B cell (primary cell): ENCODE measurements around the gene ZC3H18. TPM values are rescaled to one million over a fixed set of nuclear protein-coding genes. Genes with fewer than 3 reads are reported as not detected.

Experiments
- ATAC-seq: fragments of 200-7000 bp; cut with Tn5 transposase; one replicate; pipeline ENCODE4 v1.10.0; 2021; ENCODE audit warnings: low read depth, mild to moderate bottlenecking, moderate number of reproducible peaks, moderate library complexity
- CTCF ChIA-PET: fragments of 350-600 bp; sonication (Branson Sonifier 250); formaldehyde crosslinking; loops from one replicate; lab custom pipeline; 2021; ENCODE audit warnings: antibody characterized with exemption, inconsistent platforms; lab: Charles Lee
- POLR2A ChIA-PET: fragments of 350-600 bp; sonication (Branson Sonifier 250); formaldehyde crosslinking; loops from one replicate; lab custom pipeline; 2021; ENCODE audit warnings: antibody characterized with exemption; lab: Charles Lee
- DNase-seq: peaks from one replicate; pipeline ENCODE4 v3.0.0; 2013
- H2AFZ ChIP-seq: 2 replicates; pipeline ENCODE4 v1.6.1; 2012; ENCODE audit warnings: mild to moderate bottlenecking, low read depth, low read length; ENCODE audit not compliant: insufficient read depth, poor library complexity, severe bottlenecking
- H3K27ac ChIP-seq, 2 donors: 1 replicate in 1 of 2; 2 replicates in 1 of 2; pipeline ENCODE4 v1.5.1; 2012 to 2013; ENCODE audit warnings: low read length in 2 of 2, mild to moderate bottlenecking in 2 of 2, moderate library complexity in 1 of 2
- H3K27me3 ChIP-seq, 4 experiments: fragments of 200-600 bp in 1 of 4; sonication (generic) in 1 of 4; replicated peaks in 1 of 4; 1 replicate in 2 of 4; 2 replicates in 2 of 4; pipeline versions ENCODE4 v1.6.1 to v1.7.0; 2013 to 2016; ENCODE audit warnings: low read length in 3 of 4, mild to moderate bottlenecking in 2 of 4, mixed read lengths in 1 of 4, moderate library complexity in 1 of 4; ENCODE audit not compliant: insufficient read depth in 4 of 4, control insufficient read depth in 3 of 4; ENCODE audit errors: control extremely low read depth in 1 of 4
- H3K36me3 ChIP-seq, 2 experiments: replicated peaks in 1 of 2; 1 replicate in 1 of 2; 2 replicates in 1 of 2; pipeline versions ENCODE4 v1.6.1 to v1.7.1; 2013; ENCODE audit warnings: low read length in 1 of 2; ENCODE audit not compliant: insufficient read depth in 2 of 2, control insufficient read depth in 1 of 2; ENCODE audit errors: control extremely low read depth in 1 of 2, extremely low read depth in 1 of 2
- H3K4me1 ChIP-seq, 2 donors: fragments of 200-600 bp in 1 of 2; sonication (generic) in 1 of 2; 1 replicate in 1 of 2; 2 replicates in 1 of 2; pipeline versions ENCODE4 v1.5.1 to v1.6.1; 2013 to 2017; ENCODE audit warnings: low read length in 2 of 2; ENCODE audit not compliant: control insufficient read depth in 2 of 2, insufficient read depth in 2 of 2
- H3K4me2 ChIP-seq: replicated peaks from 2 replicates; pipeline ENCODE3; 2012; ENCODE audit warnings: mild to moderate bottlenecking, low read depth, low read length; ENCODE audit not compliant: poor library complexity, severe bottlenecking
- H3K4me3 ChIP-seq, 5 experiments: fragments of 200-600 bp in 1 of 5; sonication (generic) in 1 of 5; 1 replicate in 3 of 5; 2 replicates in 2 of 5; pipeline versions ENCODE4 v1.5.1 to v1.7.0; 2011 to 2016; ENCODE audit warnings: low read length in 4 of 5, mild to moderate bottlenecking in 4 of 5, low read depth in 2 of 5, control low read depth in 1 of 5, moderate library complexity in 1 of 5; ENCODE audit not compliant: insufficient read depth in 1 of 5; ENCODE audit errors: control extremely low read depth in 1 of 5, extremely low read depth in 1 of 5
- H3K79me2 ChIP-seq: fragments of 200-600 bp; sonication (generic); one replicate; pipeline ENCODE4 v1.6.0; 2016; ENCODE audit warnings: low read length; ENCODE audit not compliant: control insufficient read depth, insufficient read depth
- H3K9ac ChIP-seq: fragments of 200-600 bp; sonication (generic); 2 replicates; pipeline ENCODE4 v1.6.1; 2017; ENCODE audit warnings: mild to moderate bottlenecking, low read length, moderate library complexity
- H3K9me3 ChIP-seq, 3 donors: one replicate each; pipeline versions ENCODE4 v1.6.1 to v1.7.1; 2013; ENCODE audit warnings: low read length in 2 of 3; ENCODE audit not compliant: control insufficient read depth in 2 of 3, insufficient read depth in 1 of 3; ENCODE audit errors: control extremely low read depth in 1 of 3
- H4K20me1 ChIP-seq: 2 replicates; pipeline ENCODE4 v1.6.0; 2012; ENCODE audit warnings: mild to moderate bottlenecking, low read length; ENCODE audit not compliant: insufficient read depth, control insufficient read depth, poor library complexity, severe bottlenecking
- H3K27ac Mint-ChIP-seq: one replicate; pipeline ENCODE4 v1.8.0; 2021; ENCODE audit warnings: mixed read lengths
- H3K27me3 Mint-ChIP-seq: one replicate; pipeline ENCODE4 v1.8.0; 2021; ENCODE audit warnings: mixed read lengths
- H3K4me1 Mint-ChIP-seq: one replicate; pipeline ENCODE4 v1.8.0; 2021; ENCODE audit warnings: mixed read lengths
- H3K4me3 Mint-ChIP-seq: one replicate; pipeline ENCODE4 v1.8.0; 2021; ENCODE audit warnings: mixed read lengths
- H3K9me3 Mint-ChIP-seq: one replicate; pipeline ENCODE4 v1.8.0; 2022; ENCODE audit warnings: mixed read lengths; ENCODE audit not compliant: insufficient read depth
- EZH2 ChIP-seq: IDR thresholded peaks from 2 replicates; pipeline ENCODE4 v1.6.1; 2012; ENCODE audit warnings: borderline replicate concordance, low read depth, mild to moderate bottlenecking, moderate library complexity, low read length; ENCODE audit not compliant: insufficient read depth, poor library complexity, severe bottlenecking
- WGBS: methylation state at CpG from one replicate; pipeline ENCODE4 v1.1.5; 2013; ENCODE audit warnings: missing lambda C conversion rate; ENCODE audit not compliant: insufficient coverage; 5-methylcytosine and 5-hydroxymethylcytosine counted together
- intact Hi-C: fragments of 100-400 bp; cut with micrococcal nuclease; formaldehyde crosslinking; loops from one replicate; pipeline ENCODE4 v1.10.0; 2022
- polyA plus RNA-seq: library from polyadenylated mRNA; depleted of rRNA; stranded (reverse); fragments of >200 nt; gene quantifications from 2 replicates; pipeline ENCODE4 v1.2.3, GENCODE V29; 2012
- total RNA-seq, 2 donors: library from RNA; stranded (reverse); fragments of 120-200 nt in 1 of 2; gene quantifications; 1 replicate in 1 of 2; 2 replicates in 1 of 2; pipeline versions ENCODE4 v1.2.3 to v1.2.4, GENCODE V29; 2013 to 2022
- TF ChIP-seq, protein P1 (sequence below): fragments of 200-600 bp; IDR thresholded peaks from one replicate; pipeline ENCODE4 v1.8.0; 2022; ENCODE audit warnings: antibody characterized with exemption, mild to moderate bottlenecking

The ZC3H18 gene
- total and polyA plus RNA-seq, 2 donors (not counting 1 experiment from before 2014, with no cell fraction given) = 40.4 to 74.2 TPM

- intact Hi-C loops = no loop called here
- Histone ChIP-seq H3K9ac (no peak overlapping the region), H3K4me1 (no peaks in the 10 kb centered on the region), H3K4me2 (no peak overlapping the region), H3K36me3 (peaks cover 0 to 62% of the 10 kb centered on the region in 2 experiments), H3K4me3 (no peak overlapping the region), H3K9me3 (no peaks in the 10 kb centered on the region), H2AFZ (no peak overlapping the region), H3K79me2 (peaks cover 26% of the 10 kb centered on the region), H3K27me3 (no peaks in the 10 kb centered on the region), H3K27ac (no peak overlapping the region), H4K20me1 (peaks cover 54% of the 10 kb centered on the region)
- 96% methylated on average over 17 of the region's 29 CpGs for WGBS
- Mint-ChIP-seq H3K9me3 (no peaks in the 10 kb centered on the region), H3K27ac (no peak overlapping the region), H3K27me3 (no peaks in the 10 kb centered on the region), H3K4me3 (no peak overlapping the region), H3K4me1 (no peaks in the 10 kb centered on the region)
- DNase-seq (no peak), ATAC-seq (no peak)
- ChIA-PET CTCF (no interaction called here), POLR2A (no interaction called here)
- TF ChIP-seq, protein P1, sequence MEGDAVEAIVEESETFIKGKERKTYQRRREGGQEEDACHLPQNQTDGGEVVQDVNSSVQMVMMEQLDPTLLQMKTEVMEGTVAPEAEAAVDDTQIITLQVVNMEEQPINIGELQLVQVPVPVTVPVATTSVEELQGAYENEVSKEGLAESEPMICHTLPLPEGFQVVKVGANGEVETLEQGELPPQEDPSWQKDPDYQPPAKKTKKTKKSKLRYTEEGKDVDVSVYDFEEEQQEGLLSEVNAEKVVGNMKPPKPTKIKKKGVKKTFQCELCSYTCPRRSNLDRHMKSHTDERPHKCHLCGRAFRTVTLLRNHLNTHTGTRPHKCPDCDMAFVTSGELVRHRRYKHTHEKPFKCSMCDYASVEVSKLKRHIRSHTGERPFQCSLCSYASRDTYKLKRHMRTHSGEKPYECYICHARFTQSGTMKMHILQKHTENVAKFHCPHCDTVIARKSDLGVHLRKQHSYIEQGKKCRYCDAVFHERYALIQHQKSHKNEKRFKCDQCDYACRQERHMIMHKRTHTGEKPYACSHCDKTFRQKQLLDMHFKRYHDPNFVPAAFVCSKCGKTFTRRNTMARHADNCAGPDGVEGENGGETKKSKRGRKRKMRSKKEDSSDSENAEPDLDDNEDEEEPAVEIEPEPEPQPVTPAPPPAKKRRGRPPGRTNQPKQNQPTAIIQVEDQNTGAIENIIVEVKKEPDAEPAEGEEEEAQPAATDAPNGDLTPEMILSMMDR = no peak
- no peak for TF ChIP-seq EZH2
Observed at GRCh38 chr16:88622866-88623265, 52.7 kb downstream of the ZC3H18 start.

- WGBS = 100% methylated on average over 9 of the region's 13 CpGs
- Mint-ChIP-seq H3K27ac (no peak overlapping the region), H3K4me3 (no peak overlapping the region), H3K4me1 (no peaks in the 10 kb centered on the region), H3K9me3 (no peaks in the 10 kb centered on the region), H3K27me3 (no peaks in the 10 kb centered on the region)
- Histone ChIP-seq H3K4me1 (no peaks in the 10 kb centered on the region), H3K27ac (no peak overlapping the region), H4K20me1 (peaks cover 44% of the 10 kb centered on the region), H3K79me2 (peaks cover 16% of the 10 kb centered on the region), H3K4me3 (no peak overlapping the region), H3K27me3 (no peaks in the 10 kb centered on the region), H3K9ac (no peak overlapping the region), H3K9me3 (no peaks in the 10 kb centered on the region), H3K36me3 (peaks cover 0 to 67% of the 10 kb centered on the region in 2 experiments), H2AFZ (no peak overlapping the region), H3K4me2 (no peak overlapping the region)
- no peak for TF ChIP-seq EZH2
- TF ChIP-seq, protein P1 = no peak
- ChIA-PET CTCF (no interaction called here), POLR2A (no interaction called here)
- ATAC-seq (no peak), DNase-seq (no peak)
- intact Hi-C loops = no loop called here
Observed at GRCh38 chr16:88623858-88624257, 53.7 kb downstream of the ZC3H18 start.
